Measurements from ENCODE around the gene RNF112.

DNA sequence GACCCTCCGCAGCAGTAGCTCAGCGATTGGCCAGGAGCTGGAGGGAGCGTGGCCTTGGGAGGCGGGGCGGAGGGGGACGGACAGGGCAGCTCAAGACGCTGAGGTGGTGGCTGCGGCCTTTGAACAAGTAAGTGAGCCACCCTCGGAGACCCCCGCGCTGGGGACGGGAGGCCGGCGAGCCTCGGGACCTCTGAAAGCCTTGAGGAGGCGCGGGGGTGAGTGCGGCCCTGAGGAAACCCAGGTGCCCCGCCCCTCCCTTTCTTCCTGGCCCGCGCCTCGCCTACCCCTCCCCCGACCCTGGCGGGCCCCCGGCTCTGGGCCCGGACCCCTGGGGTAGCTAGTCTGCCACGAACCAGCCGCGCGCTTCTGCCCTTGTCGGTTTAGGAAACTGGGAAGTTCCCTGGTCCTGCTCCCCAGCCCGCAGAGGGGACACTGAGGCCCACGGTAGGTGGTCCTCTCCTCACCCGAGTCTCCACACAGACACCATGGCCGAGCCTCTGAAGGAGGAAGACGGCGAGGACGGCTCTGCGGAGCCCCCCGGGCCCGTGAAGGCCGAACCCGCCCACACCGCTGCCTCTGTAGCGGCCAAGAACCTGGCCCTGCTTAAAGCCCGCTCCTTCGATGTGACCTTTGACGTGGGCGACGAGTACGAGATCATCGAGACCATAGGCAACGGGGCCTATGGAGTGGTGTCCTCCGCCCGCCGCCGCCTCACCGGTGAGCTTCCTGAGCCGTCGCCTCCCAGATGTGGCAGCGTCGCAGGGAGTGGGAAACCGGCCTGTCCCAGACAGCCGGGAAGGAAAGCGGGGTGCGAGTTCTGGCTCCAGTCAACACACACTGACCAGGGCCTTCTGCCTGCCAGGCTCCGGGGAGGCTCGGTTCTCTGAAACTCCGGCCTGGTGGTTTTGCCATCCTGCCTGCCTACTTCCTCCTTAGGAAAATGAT lies 32.3 kb upstream of the RNF112 start, which contains the start of gene MAPK7:
- TF ChIP-seq POLR2AphosphoS5 (IDR thresholded peaks at IDR 0.05; ENCODE audit: low read depth, low read length) = no peak
- TF ChIP-seq, protein P1, sequence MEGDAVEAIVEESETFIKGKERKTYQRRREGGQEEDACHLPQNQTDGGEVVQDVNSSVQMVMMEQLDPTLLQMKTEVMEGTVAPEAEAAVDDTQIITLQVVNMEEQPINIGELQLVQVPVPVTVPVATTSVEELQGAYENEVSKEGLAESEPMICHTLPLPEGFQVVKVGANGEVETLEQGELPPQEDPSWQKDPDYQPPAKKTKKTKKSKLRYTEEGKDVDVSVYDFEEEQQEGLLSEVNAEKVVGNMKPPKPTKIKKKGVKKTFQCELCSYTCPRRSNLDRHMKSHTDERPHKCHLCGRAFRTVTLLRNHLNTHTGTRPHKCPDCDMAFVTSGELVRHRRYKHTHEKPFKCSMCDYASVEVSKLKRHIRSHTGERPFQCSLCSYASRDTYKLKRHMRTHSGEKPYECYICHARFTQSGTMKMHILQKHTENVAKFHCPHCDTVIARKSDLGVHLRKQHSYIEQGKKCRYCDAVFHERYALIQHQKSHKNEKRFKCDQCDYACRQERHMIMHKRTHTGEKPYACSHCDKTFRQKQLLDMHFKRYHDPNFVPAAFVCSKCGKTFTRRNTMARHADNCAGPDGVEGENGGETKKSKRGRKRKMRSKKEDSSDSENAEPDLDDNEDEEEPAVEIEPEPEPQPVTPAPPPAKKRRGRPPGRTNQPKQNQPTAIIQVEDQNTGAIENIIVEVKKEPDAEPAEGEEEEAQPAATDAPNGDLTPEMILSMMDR (IDR thresholded peaks at IDR 0.05) = no peak
- TF ChIP-seq, protein P2, sequence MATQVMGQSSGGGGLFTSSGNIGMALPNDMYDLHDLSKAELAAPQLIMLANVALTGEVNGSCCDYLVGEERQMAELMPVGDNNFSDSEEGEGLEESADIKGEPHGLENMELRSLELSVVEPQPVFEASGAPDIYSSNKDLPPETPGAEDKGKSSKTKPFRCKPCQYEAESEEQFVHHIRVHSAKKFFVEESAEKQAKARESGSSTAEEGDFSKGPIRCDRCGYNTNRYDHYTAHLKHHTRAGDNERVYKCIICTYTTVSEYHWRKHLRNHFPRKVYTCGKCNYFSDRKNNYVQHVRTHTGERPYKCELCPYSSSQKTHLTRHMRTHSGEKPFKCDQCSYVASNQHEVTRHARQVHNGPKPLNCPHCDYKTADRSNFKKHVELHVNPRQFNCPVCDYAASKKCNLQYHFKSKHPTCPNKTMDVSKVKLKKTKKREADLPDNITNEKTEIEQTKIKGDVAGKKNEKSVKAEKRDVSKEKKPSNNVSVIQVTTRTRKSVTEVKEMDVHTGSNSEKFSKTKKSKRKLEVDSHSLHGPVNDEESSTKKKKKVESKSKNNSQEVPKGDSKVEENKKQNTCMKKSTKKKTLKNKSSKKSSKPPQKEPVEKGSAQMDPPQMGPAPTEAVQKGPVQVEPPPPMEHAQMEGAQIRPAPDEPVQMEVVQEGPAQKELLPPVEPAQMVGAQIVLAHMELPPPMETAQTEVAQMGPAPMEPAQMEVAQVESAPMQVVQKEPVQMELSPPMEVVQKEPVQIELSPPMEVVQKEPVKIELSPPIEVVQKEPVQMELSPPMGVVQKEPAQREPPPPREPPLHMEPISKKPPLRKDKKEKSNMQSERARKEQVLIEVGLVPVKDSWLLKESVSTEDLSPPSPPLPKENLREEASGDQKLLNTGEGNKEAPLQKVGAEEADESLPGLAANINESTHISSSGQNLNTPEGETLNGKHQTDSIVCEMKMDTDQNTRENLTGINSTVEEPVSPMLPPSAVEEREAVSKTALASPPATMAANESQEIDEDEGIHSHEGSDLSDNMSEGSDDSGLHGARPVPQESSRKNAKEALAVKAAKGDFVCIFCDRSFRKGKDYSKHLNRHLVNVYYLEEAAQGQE (IDR thresholded peaks at IDR 0.05; ENCODE audit: insufficient read depth in 1 of 2, low read depth in 2 of 2, low read length in 1 of 2) = no peak
- no peak for TF ChIP-seq SIN3A (IDR thresholded peaks at IDR 0.05; ENCODE audit: borderline replicate concordance, insufficient read depth, low read depth, low read length)
- TF ChIP-seq TCF7L2 (IDR thresholded peaks at IDR 0.05; ENCODE audit: low read depth, low read length) = no peak
